Panc1 (cell line): ENCODE data around the gene PRKCZ. TPM values are rescaled to one million over a fixed set of nuclear protein-coding genes. Genes with fewer than 3 reads are reported as not detected.

Source experiments
- ATAC-seq: fragments of 200-7000 bp; cut with Tn5 transposase; 2 replicates; pipeline ENCODE4 v1.9.1; 2020; ENCODE audit warnings: mild to moderate bottlenecking, moderate library complexity
- BruUV-seq: library from RNA; stranded (reverse); fragments of 400-500 nt; replicated peaks from 2 replicates; lab custom pipeline; 2021; lab: Mats Ljungman, UMichigan
- CTCF ChIA-PET: fragments of 300-600 bp; sonication (Branson Sonifier 250); formaldehyde crosslinking; loops from one replicate; lab custom pipeline; 2022; ENCODE audit warnings: antibody characterized with exemption; lab: Charles Lee
- POLR2A ChIA-PET: fragments of 300-600 bp; sonication (Branson Sonifier 250); formaldehyde crosslinking; loops from one replicate; lab custom pipeline; 2022; ENCODE audit warnings: antibody characterized with exemption; lab: Charles Lee
- DNase-seq: peaks from one replicate; pipeline ENCODE4 v3.0.0-alpha.2; 2010; ENCODE audit warnings: low read depth, low spot score
- H3K27ac ChIP-seq: 2 replicates; pipeline ENCODE4 v1.5.1; 2011; ENCODE audit warnings: mild to moderate bottlenecking, low read length, inconsistent platforms
- H3K27me3 ChIP-seq: fragments of 200-500 bp; sonication (Bioruptor generic); 2 replicates; pipeline ENCODE4 v1.6.0; 2014; ENCODE audit warnings: low read length, inconsistent platforms; ENCODE audit not compliant: control insufficient read depth, insufficient read depth
- H3K36me3 ChIP-seq: fragments of 200-500 bp; sonication (Bioruptor generic); 2 replicates; pipeline ENCODE4 v1.5.1; 2014; ENCODE audit warnings: inconsistent platforms, mild to moderate bottlenecking, low read length, moderate library complexity; ENCODE audit not compliant: control insufficient read depth, insufficient read depth
- H3K4me1 ChIP-seq: 2 replicates; pipeline ENCODE4 v1.5.1; 2011; ENCODE audit warnings: inconsistent platforms, mild to moderate bottlenecking, low read length, moderate library complexity; ENCODE audit not compliant: control insufficient read depth, insufficient read depth
- H3K4me3 ChIP-seq, 2 experiments: 2 replicates each; pipeline ENCODE4 v1.5.1; 2011 to 2012; ENCODE audit warnings: low read depth in 2 of 2, low read length in 2 of 2, mild to moderate bottlenecking in 2 of 2, inconsistent platforms in 1 of 2, moderate library complexity in 1 of 2
- H3K9me3 ChIP-seq: fragments of 200-500 bp; sonication (Bioruptor generic); 2 replicates; pipeline ENCODE4 v1.5.1; 2014; ENCODE audit warnings: low read depth, mild to moderate bottlenecking, inconsistent platforms, low read length, moderate library complexity; ENCODE audit not compliant: control insufficient read depth, insufficient read depth
- POLR2AphosphoS5 ChIP-seq: IDR thresholded peaks from 2 replicates; pipeline ENCODE4 v1.6.1; 2012; ENCODE audit warnings: mild to moderate bottlenecking, low read depth, low read length, moderate library complexity
- SIN3A ChIP-seq: IDR thresholded peaks from 2 replicates; pipeline ENCODE4 v1.6.1; 2012; ENCODE audit warnings: low read depth, mild to moderate bottlenecking, low read length, moderate library complexity, borderline replicate concordance; ENCODE audit not compliant: insufficient read depth
- TCF7L2 ChIP-seq: IDR thresholded peaks from 2 replicates; pipeline ENCODE4 v1.6.1; 2011; ENCODE audit warnings: mild to moderate bottlenecking, low read depth, low read length, inconsistent platforms
- in situ Hi-C: cut with HindIII; loops from 2 replicates; pipeline ENCODE4 v1.10.0; 2016; ENCODE audit warnings: low sequenced_read_pairs, low pct_unique_long_range_greater_than_20kb
- intact Hi-C: fragments of 100-400 bp; cut with micrococcal nuclease; formaldehyde crosslinking; loops from one replicate; pipeline ENCODE4 v1.10.0; 2022; ENCODE audit not compliant: unreplicated experiment
- total RNA-seq: library from RNA; stranded (reverse); gene quantifications from one replicate; pipeline ENCODE4 v1.2.1, GENCODE V29; 2021; ENCODE audit not compliant: unreplicated experiment
- TF ChIP-seq, protein P1 (sequence below), 2 experiments: IDR thresholded peaks; 2 replicates each; pipeline ENCODE4 v1.6.1; 2011 to 2012; ENCODE audit warnings: low read depth in 2 of 2, control low read depth in 1 of 2, low read length in 1 of 2, mild to moderate bottlenecking in 1 of 2, moderate library complexity in 1 of 2; ENCODE audit not compliant: insufficient read depth in 1 of 2
- TF ChIP-seq, protein P2 (sequence below): fragments of 450-650 bp; IDR thresholded peaks from 2 replicates; pipeline ENCODE4 v1.5.1; 2017; ENCODE audit warnings: mild to moderate bottlenecking

Gene PRKCZ
- total RNA-seq, 1 experiment from 2014 or later = 26.7 TPM

DNA sequence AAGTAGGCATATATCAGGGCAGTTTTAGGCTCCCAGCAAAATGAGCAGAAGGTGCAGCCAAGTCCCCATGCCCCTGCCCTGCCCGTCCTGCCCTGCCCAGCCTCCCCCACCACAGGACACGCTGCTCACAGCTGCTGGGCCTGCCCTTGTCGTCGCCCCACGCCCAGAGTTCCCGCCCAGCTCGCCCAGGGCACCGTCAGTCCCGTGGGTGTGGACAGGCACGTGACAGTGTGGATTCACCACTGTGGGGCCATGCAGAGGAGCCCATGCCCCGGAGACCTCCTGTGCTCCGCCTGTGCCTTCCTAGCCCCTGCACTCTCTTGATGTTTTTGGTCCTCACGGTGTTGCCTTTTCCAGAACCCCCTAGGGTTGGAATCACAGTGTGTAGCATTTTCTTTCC, 137.4 kb downstream of the PRKCZ start:
- no peaks in the 10 kb centered on the region for H3K27me3 ChIP-seq
- TF ChIP-seq SIN3A = no peak
- TF ChIP-seq, protein P1, sequence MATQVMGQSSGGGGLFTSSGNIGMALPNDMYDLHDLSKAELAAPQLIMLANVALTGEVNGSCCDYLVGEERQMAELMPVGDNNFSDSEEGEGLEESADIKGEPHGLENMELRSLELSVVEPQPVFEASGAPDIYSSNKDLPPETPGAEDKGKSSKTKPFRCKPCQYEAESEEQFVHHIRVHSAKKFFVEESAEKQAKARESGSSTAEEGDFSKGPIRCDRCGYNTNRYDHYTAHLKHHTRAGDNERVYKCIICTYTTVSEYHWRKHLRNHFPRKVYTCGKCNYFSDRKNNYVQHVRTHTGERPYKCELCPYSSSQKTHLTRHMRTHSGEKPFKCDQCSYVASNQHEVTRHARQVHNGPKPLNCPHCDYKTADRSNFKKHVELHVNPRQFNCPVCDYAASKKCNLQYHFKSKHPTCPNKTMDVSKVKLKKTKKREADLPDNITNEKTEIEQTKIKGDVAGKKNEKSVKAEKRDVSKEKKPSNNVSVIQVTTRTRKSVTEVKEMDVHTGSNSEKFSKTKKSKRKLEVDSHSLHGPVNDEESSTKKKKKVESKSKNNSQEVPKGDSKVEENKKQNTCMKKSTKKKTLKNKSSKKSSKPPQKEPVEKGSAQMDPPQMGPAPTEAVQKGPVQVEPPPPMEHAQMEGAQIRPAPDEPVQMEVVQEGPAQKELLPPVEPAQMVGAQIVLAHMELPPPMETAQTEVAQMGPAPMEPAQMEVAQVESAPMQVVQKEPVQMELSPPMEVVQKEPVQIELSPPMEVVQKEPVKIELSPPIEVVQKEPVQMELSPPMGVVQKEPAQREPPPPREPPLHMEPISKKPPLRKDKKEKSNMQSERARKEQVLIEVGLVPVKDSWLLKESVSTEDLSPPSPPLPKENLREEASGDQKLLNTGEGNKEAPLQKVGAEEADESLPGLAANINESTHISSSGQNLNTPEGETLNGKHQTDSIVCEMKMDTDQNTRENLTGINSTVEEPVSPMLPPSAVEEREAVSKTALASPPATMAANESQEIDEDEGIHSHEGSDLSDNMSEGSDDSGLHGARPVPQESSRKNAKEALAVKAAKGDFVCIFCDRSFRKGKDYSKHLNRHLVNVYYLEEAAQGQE (IDR thresholded peaks at IDR 0.05; ENCODE audit: insufficient read depth in 1 of 2, low read depth in 2 of 2, low read length in 1 of 2) = no peak
- TF ChIP-seq TCF7L2 = no peak
- TF ChIP-seq, protein P2, sequence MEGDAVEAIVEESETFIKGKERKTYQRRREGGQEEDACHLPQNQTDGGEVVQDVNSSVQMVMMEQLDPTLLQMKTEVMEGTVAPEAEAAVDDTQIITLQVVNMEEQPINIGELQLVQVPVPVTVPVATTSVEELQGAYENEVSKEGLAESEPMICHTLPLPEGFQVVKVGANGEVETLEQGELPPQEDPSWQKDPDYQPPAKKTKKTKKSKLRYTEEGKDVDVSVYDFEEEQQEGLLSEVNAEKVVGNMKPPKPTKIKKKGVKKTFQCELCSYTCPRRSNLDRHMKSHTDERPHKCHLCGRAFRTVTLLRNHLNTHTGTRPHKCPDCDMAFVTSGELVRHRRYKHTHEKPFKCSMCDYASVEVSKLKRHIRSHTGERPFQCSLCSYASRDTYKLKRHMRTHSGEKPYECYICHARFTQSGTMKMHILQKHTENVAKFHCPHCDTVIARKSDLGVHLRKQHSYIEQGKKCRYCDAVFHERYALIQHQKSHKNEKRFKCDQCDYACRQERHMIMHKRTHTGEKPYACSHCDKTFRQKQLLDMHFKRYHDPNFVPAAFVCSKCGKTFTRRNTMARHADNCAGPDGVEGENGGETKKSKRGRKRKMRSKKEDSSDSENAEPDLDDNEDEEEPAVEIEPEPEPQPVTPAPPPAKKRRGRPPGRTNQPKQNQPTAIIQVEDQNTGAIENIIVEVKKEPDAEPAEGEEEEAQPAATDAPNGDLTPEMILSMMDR = no peak
- no peak for TF ChIP-seq POLR2AphosphoS5
- in situ Hi-C loops = no loop called here
- ATAC-seq (no peak), DNase-seq (no peak)
- no peaks in the 10 kb centered on the region for H3K36me3 ChIP-seq
- ChIA-PET POLR2A (no interaction called here), CTCF (no interaction called here)
- BruUV-seq = no TSS peak
- no peak overlapping the region for H3K27ac ChIP-seq
- no peaks in the 10 kb centered on the region for H3K9me3 ChIP-seq
- H3K4me1 ChIP-seq = peaks cover 23% of the 10 kb centered on the region
- no peak overlapping the region for H3K4me3 ChIP-seq
- intact Hi-C loops = no loop called here

DNA sequence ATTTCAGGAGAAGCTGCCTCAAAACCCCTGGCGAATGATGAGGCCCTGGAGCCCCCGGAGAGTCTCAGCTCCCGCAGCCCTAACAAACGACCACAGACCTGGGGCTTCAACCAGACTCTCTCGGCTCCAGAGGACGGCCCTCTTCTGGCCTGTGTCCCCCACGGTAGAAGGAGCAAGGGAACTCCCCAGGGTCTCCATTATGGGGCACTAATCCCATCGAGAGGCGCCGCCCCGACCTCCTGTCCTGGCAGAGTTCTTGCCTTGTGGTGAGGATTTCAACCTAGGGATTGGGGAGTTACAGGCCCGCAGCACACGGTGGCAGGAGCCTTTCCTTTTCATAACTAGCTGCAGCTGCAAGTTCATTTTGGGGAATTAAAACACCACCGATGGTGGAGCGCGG, 138.1 kb downstream of the PRKCZ start:
- H3K36me3 ChIP-seq = no peaks in the 10 kb centered on the region
- in situ Hi-C loops = no loop called here

More for the DNA sequence above, 138.1 kb downstream of the PRKCZ start:
- DNase-seq (no peak), ATAC-seq (no peak)
- ChIA-PET CTCF (no interaction called here), POLR2A (interaction anchor here (0.5 kb wide), 1 partner anchor 11 kb away, joined by 4 read pairs; no protein-coding TSS in a partner anchor)
- intact Hi-C loops = no loop called here
- Histone ChIP-seq H3K4me3 (no peak overlapping the region), H3K4me1 (peaks cover 30% of the 10 kb centered on the region), H3K27ac (no peak overlapping the region), H3K27me3 (no peaks in the 10 kb centered on the region), H3K9me3 (no peaks in the 10 kb centered on the region)
- TF ChIP-seq, protein P2 = no peak
- TF ChIP-seq POLR2AphosphoS5 (no peak; the same call in 1 of the 2 replicates), SIN3A (no peak), TCF7L2 (no peak)
- TF ChIP-seq, protein P1 (IDR thresholded peaks at IDR 0.05; ENCODE audit: insufficient read depth in 1 of 2, low read depth in 2 of 2, low read length in 1 of 2) = no peak
- no TSS peak for BruUV-seq
